WTC11 (cell line): ENCODE data around the gene RHPN2.

Source experiments
- CREB1 ChIP-seq: sonication (generic); formaldehyde crosslinking; IDR thresholded peaks from 2 replicates; pipeline ENCODE4 v1.8.0; 2023; ENCODE audit warnings: mild to moderate bottlenecking, missing genetic modification reagents
- ELF4 ChIP-seq: sonication (generic); formaldehyde crosslinking; IDR thresholded peaks from 2 replicates; pipeline ENCODE4 v1.8.1; 2022; ENCODE audit warnings: low read depth, mild to moderate bottlenecking, moderate library complexity, missing genetic modification reagents
- RORB ChIP-seq: fragments of 250-450 bp; sonication (Bioruptor Pico); IDR thresholded peaks from 2 replicates; pipeline ENCODE4 v1.9.0; 2021; ENCODE audit warnings: mild to moderate bottlenecking
- SMAD4 ChIP-seq: sonication (generic); formaldehyde crosslinking; IDR thresholded peaks from 2 replicates; pipeline ENCODE4 v1.8.0; 2022; ENCODE audit warnings: mild to moderate bottlenecking, missing genetic modification reagents
- ZNF138 ChIP-seq: sonication (generic); formaldehyde crosslinking; conservative IDR thresholded peaks from 2 replicates; pipeline ENCODE4 v1.8.1; 2022; ENCODE audit warnings: mild to moderate bottlenecking, moderate library complexity, missing genetic modification reagents
- ZNF317 ChIP-seq: sonication (generic); formaldehyde crosslinking; IDR thresholded peaks from 2 replicates; pipeline ENCODE4 v1.8.1; 2023; ENCODE audit warnings: low read depth, mild to moderate bottlenecking, moderate library complexity, missing genetic modification reagents, borderline replicate concordance
- TF ChIP-seq, protein P1 (sequence below): sonication (generic); formaldehyde crosslinking; IDR thresholded peaks from 2 replicates; pipeline ENCODE4 v1.8.1; 2023; ENCODE audit warnings: mild to moderate bottlenecking, missing genetic modification reagents, moderate library complexity
- TF ChIP-seq, protein P2 (sequence below): fragments of 200-600 bp; IDR thresholded peaks from 2 replicates; pipeline ENCODE4 v1.8.0; 2022; ENCODE audit warnings: antibody characterized with exemption
- TF ChIP-seq, protein P3 (sequence below): sonication (generic); formaldehyde crosslinking; IDR thresholded peaks from 2 replicates; pipeline ENCODE4 v1.8.0; 2022; ENCODE audit warnings: mild to moderate bottlenecking, missing genetic modification reagents

DNA sequence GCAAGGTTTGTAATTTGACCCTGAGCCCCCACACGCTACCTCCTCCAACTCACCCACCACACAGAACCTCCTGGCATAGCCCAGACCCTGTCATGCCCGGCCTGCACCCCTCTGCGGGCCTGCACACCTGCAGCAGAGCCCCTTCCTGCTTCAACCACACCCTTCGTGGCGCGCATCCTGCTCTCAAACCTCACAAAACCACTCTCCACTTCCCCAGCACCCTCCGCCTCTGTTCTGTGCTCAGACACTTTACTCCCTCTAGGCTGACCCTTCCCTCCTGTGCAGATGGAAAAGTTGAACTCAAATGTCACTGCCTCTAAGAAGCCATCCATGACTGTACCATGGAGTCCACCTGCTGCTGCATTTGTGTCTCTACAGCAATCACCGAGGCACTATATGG, 64.2 kb downstream of the RHPN2 start:
- TF ChIP-seq CREB1 (CRISPR knock-in tag): no peak
- TF ChIP-seq, protein P1, sequence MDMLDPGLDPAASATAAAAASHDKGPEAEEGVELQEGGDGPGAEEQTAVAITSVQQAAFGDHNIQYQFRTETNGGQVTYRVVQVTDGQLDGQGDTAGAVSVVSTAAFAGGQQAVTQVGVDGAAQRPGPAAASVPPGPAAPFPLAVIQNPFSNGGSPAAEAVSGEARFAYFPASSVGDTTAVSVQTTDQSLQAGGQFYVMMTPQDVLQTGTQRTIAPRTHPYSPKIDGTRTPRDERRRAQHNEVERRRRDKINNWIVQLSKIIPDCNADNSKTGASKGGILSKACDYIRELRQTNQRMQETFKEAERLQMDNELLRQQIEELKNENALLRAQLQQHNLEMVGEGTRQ: no peak
- TF ChIP-seq, protein P2, sequence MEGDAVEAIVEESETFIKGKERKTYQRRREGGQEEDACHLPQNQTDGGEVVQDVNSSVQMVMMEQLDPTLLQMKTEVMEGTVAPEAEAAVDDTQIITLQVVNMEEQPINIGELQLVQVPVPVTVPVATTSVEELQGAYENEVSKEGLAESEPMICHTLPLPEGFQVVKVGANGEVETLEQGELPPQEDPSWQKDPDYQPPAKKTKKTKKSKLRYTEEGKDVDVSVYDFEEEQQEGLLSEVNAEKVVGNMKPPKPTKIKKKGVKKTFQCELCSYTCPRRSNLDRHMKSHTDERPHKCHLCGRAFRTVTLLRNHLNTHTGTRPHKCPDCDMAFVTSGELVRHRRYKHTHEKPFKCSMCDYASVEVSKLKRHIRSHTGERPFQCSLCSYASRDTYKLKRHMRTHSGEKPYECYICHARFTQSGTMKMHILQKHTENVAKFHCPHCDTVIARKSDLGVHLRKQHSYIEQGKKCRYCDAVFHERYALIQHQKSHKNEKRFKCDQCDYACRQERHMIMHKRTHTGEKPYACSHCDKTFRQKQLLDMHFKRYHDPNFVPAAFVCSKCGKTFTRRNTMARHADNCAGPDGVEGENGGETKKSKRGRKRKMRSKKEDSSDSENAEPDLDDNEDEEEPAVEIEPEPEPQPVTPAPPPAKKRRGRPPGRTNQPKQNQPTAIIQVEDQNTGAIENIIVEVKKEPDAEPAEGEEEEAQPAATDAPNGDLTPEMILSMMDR: no peak
- no peak for TF ChIP-seq RORB (CRISPR knock-in tag)
- no peak for TF ChIP-seq SMAD4
- no peak for TF ChIP-seq ELF4 (CRISPR knock-in tag)
- TF ChIP-seq, protein P3, sequence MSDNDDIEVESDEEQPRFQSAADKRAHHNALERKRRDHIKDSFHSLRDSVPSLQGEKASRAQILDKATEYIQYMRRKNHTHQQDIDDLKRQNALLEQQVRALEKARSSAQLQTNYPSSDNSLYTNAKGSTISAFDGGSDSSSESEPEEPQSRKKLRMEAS (CRISPR knock-in tag): no peak
- TF ChIP-seq ZNF317: no peak
- TF ChIP-seq ZNF138 (CRISPR knock-in tag): no peak
